DND-41 (cell line): ENCODE data around the gene SLC25A1.

ENCODE experiments used
- ATAC-seq: fragments of 200-7000 bp; cut with Tn5 transposase; 3 replicates; pipeline ENCODE4 v1.9.1; 2021; ENCODE audit warnings: low read depth; ENCODE audit not compliant: insufficient read depth
- DNase-seq: peaks from one replicate; pipeline ENCODE4 v3.0.0-alpha.2; 2020
- H2AFZ ChIP-seq: 2 replicates; pipeline ENCODE4 v1.6.0; 2012; ENCODE audit warnings: low read depth, low read length
- H3K27ac ChIP-seq: 2 replicates; pipeline ENCODE4 v1.5.1; 2012; ENCODE audit warnings: low read length, inconsistent platforms
- H3K27me3 ChIP-seq: fragments of 200-600 bp; sonication (generic); 2 replicates; pipeline ENCODE4 v1.6.0; 2012; ENCODE audit warnings: low read length, mild to moderate bottlenecking, inconsistent platforms; ENCODE audit not compliant: insufficient read depth, poor library complexity
- H3K36me3 ChIP-seq: 2 replicates; pipeline ENCODE4 v1.5.1; 2012; ENCODE audit warnings: low read length, inconsistent platforms; ENCODE audit not compliant: insufficient read depth
- H3K4me1 ChIP-seq: 2 replicates; pipeline ENCODE4 v1.5.1; 2012; ENCODE audit warnings: mild to moderate bottlenecking, low read length; ENCODE audit not compliant: insufficient read depth
- H3K4me2 ChIP-seq: 2 replicates; pipeline ENCODE4 v1.6.0; 2012; ENCODE audit warnings: mild to moderate bottlenecking, moderate library complexity, low read length, inconsistent platforms; ENCODE audit not compliant: insufficient read depth
- H3K4me3 ChIP-seq, 2 experiments: fragments of 200-600 bp in 1 of 2; shearing (Covaris generic) in 1 of 2; 2 replicates each; pipeline ENCODE4 v1.5.1; 2012 to 2016; ENCODE audit warnings: inconsistent platforms in 2 of 2, low read length in 2 of 2, mild to moderate bottlenecking in 2 of 2, low read depth in 1 of 2, moderate library complexity in 1 of 2
- H3K79me2 ChIP-seq: 2 replicates; pipeline ENCODE4 v1.6.0; 2012; ENCODE audit warnings: low read length, inconsistent platforms; ENCODE audit not compliant: insufficient read depth
- H3K9ac ChIP-seq: 2 replicates; pipeline ENCODE4 v1.6.0; 2012; ENCODE audit warnings: low read depth, mild to moderate bottlenecking, inconsistent platforms, low read length, moderate library complexity
- H3K9me3 ChIP-seq: 2 replicates; pipeline ENCODE4 v1.5.1; 2012; ENCODE audit warnings: low read length, moderate library complexity, mild to moderate bottlenecking, inconsistent platforms; ENCODE audit not compliant: insufficient read depth, severe bottlenecking
- H4K20me1 ChIP-seq: 2 replicates; pipeline ENCODE4 v1.6.0; 2012; ENCODE audit warnings: low read length; ENCODE audit not compliant: insufficient read depth
- EZH2 ChIP-seq: IDR thresholded peaks from 3 replicates; pipeline ENCODE4 v1.6.1; 2012; ENCODE audit warnings: borderline replicate concordance, low read depth, mild to moderate bottlenecking, moderate library complexity, low read length, inconsistent platforms; ENCODE audit not compliant: severe bottlenecking
- TF ChIP-seq, protein P1 (sequence below): IDR thresholded peaks from 2 replicates; pipeline ENCODE4 v1.5.1; 2012; ENCODE audit warnings: borderline replicate concordance, low read length, moderate library complexity, mild to moderate bottlenecking; ENCODE audit not compliant: poor library complexity, severe bottlenecking; ENCODE audit errors: extremely low read depth

Gene SLC25A1

DNA sequence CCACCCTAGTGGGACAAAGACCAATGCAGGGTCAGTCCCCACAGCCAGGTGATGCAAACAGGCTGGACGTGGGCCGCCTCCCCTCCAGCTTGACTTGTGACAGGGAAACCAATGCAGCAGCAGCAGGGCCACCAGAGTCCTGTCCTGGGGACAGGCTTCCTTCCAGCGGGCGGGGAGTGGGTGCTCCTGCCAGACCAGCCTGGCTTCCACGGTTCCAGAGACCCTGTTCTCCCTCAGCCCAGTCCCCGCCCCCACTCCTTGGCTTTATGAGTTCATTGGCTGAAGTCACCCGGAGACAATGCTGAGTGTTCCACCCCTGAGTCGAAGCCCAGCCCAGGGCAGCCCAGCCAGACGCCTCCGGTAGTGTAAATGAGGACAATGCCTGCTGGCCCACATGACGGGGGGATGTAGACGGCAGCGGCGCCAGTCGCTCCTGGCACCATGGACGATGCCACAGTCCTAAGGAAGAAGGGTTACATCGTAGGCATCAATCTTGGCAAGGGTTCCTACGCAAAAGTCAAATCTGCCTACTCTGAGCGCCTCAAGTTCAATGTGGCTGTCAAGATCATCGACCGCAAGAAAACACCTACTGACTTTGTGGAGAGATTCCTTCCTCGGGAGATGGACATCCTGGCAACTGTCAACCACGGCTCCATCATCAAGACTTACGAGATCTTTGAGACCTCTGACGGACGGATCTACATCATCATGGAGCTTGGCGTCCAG lies 47.4 kb downstream of the SLC25A1 start, which contains the start of gene TSSK2:
TSS of gene TSSK2 (plus strand) at position 350 of the 726 bp plus-strand sequence. CDS start at position 442, 92 bp downstream.
- no peaks in the 10 kb centered on the region for H3K9me3 ChIP-seq
- H3K9ac ChIP-seq: no peak within 1 kb of the TSS
- no peak for TF ChIP-seq EZH2
- TF ChIP-seq, protein P1, sequence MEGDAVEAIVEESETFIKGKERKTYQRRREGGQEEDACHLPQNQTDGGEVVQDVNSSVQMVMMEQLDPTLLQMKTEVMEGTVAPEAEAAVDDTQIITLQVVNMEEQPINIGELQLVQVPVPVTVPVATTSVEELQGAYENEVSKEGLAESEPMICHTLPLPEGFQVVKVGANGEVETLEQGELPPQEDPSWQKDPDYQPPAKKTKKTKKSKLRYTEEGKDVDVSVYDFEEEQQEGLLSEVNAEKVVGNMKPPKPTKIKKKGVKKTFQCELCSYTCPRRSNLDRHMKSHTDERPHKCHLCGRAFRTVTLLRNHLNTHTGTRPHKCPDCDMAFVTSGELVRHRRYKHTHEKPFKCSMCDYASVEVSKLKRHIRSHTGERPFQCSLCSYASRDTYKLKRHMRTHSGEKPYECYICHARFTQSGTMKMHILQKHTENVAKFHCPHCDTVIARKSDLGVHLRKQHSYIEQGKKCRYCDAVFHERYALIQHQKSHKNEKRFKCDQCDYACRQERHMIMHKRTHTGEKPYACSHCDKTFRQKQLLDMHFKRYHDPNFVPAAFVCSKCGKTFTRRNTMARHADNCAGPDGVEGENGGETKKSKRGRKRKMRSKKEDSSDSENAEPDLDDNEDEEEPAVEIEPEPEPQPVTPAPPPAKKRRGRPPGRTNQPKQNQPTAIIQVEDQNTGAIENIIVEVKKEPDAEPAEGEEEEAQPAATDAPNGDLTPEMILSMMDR: no peak
- no peak for ATAC-seq
- peaks cover 53% of the 10 kb centered on the region for H3K36me3 ChIP-seq
- H3K27ac ChIP-seq: no peak within 1 kb of the TSS
- no peaks in the 10 kb centered on the region for H3K79me2 ChIP-seq
- peaks cover 22% of the 10 kb centered on the region; the same call in 1 of the 2 replicates for H4K20me1 ChIP-seq
- H3K27me3 ChIP-seq: no peaks in the 10 kb centered on the region
- H3K4me1 ChIP-seq: no peaks in the 10 kb centered on the region
- H2AFZ ChIP-seq: no peak within 1 kb of the TSS
- H3K4me2 ChIP-seq: no peak within 1 kb of the TSS
- H3K4me3 ChIP-seq: no peak within 1 kb of the TSS
- DNase-seq: no peak

DNA sequence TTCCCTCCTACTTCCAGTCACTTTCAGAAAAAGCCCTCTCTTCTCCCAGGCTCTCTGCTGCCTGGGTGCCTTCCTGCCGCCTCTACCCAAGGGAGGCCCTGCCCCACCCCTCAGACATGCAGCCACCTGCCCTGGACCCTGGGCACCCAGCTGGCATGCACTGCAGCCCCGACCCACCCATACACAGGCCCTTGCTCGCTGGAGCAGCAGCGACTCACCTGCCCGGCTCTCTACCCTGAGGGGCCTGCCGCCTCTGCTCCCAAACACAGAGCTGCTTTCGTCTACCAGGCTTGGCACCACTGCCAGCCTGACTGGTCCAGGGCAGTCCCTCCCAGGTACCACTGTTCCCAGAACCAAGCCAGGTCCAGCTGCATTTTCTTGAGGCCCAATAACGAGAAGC lies 48.7 kb downstream of the SLC25A1 start:
- Histone ChIP-seq H3K9me3 (no peaks in the 10 kb centered on the region), H3K4me3 (no peak overlapping the region), H3K4me2 (no peak overlapping the region), H3K36me3 (peaks cover 42% of the 10 kb centered on the region), H3K27ac (no peak overlapping the region), H3K4me1 (no peaks in the 10 kb centered on the region), H3K79me2 (no peaks in the 10 kb centered on the region), H3K27me3 (no peaks in the 10 kb centered on the region), H2AFZ (no peak overlapping the region), H3K9ac (no peak overlapping the region), H4K20me1 (peaks cover 22% of the 10 kb centered on the region; the same call in 1 of the 2 replicates)
- no peak for DNase-seq
- TF ChIP-seq, protein P1: no peak
- TF ChIP-seq EZH2: no peak
- no peak for ATAC-seq

DNA sequence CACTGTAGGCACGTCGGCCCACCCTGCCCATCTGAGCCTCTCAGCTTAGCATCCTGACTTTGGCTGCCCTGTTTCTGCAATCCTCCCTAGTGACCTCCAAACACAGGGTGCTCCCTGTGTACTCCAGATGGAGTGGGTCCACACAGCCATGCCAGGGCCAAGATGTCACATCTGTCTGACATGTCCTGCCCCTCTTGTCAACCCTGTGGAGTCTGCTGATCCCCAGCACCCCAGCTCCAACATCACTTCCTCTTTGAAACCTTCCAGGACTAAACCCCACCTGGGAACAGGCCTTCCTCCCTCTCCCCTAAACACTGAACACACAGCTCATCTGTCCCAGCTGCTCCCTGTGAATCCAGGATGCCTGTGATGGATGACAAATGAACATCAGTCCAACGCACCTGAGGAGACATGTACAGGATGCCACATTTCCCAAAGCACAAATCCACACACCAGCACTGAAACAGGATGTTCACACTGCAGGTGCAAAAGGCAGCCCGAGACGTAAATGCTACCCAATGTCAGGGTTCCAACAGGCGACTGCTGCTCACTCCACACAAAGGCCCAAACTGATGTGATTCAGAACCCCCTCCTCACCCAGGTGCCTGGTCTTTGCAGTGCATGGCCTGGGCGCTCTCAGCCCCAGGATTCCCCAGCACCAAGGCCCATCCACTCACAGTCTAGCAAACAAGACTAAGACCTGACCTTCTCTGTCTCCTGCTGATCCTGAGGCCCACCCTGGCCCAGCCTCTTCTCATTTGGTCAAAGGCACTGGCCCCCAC lies 49.4 kb downstream of the SLC25A1 start:
- H2AFZ ChIP-seq: no peak overlapping the region
- H3K9ac ChIP-seq: no peak overlapping the region
- no peaks in the 10 kb centered on the region for H3K4me1 ChIP-seq
- peaks cover 22% of the 10 kb centered on the region; the same call in 1 of the 2 replicates for H4K20me1 ChIP-seq
- no peak overlapping the region for H3K27ac ChIP-seq
- DNase-seq (no peak), ATAC-seq (no peak)
- TF ChIP-seq, protein P1: no peak
- TF ChIP-seq EZH2: no peak
- no peak overlapping the region for H3K4me2 ChIP-seq
- H3K9me3 ChIP-seq: no peaks in the 10 kb centered on the region
- H3K27me3 ChIP-seq: no peaks in the 10 kb centered on the region
- peaks cover 35% of the 10 kb centered on the region for H3K36me3 ChIP-seq
- no peak overlapping the region for H3K4me3 ChIP-seq
- H3K79me2 ChIP-seq: no peaks in the 10 kb centered on the region
